ENCODE results near the gene PIK3C2G.

Gene PIK3C2G

GRCh38 chr12:18389820-18390219 is 128.5 kb downstream of the PIK3C2G start:
- Mint-ChIP-seq H3K9me3 (peaks cover 12% of the 10 kb centered on the region), H3K27ac (no peak overlapping the region), H3K4me1 (ENCODE audit: low read depth) (no peaks in the 10 kb centered on the region), H3K4me3 (no peak overlapping the region), H3K27me3 (no peaks in the 10 kb centered on the region), H3K36me3 (ENCODE audit: low read depth) (no peaks in the 10 kb centered on the region)
- DNase-seq: no peak

GRCh38 chr12:18391151-18391550 is 129.8 kb downstream of the PIK3C2G start:
- no peaks in the 10 kb centered on the region for H3K4me1 Mint-ChIP-seq (ENCODE audit: low read depth)
- peaks cover 9% of the 10 kb centered on the region for H3K9me3 Mint-ChIP-seq
- no peak for DNase-seq
- H3K36me3 Mint-ChIP-seq (ENCODE audit: low read depth): no peaks in the 10 kb centered on the region
- H3K27me3 Mint-ChIP-seq: no peaks in the 10 kb centered on the region
- H3K27ac Mint-ChIP-seq: no peak overlapping the region
- no peak overlapping the region for H3K4me3 Mint-ChIP-seq

GRCh38 chr12:18394742-18395141 is 133.4 kb downstream of the PIK3C2G start:
- no peaks in the 10 kb centered on the region for H3K36me3 Mint-ChIP-seq (ENCODE audit: low read depth)
- no peak overlapping the region for H3K4me3 Mint-ChIP-seq
- no peak for DNase-seq

GRCh38 chr12:18400186-18400585 is 138.9 kb downstream of the PIK3C2G start:
- Mint-ChIP-seq H3K27me3 (no peaks in the 10 kb centered on the region), H3K9me3 (peaks cover 4% of the 10 kb centered on the region), H3K36me3 (ENCODE audit: low read depth) (no peaks in the 10 kb centered on the region), H3K4me1 (ENCODE audit: low read depth) (no peaks in the 10 kb centered on the region), H3K4me3 (no peak overlapping the region), H3K27ac (no peak overlapping the region)
- DNase-seq: no peak

More at GRCh38 chr12:18394742-18395141, 133.4 kb downstream of the PIK3C2G start:
- no peaks in the 10 kb centered on the region for H3K4me1 Mint-ChIP-seq (ENCODE audit: low read depth)
- H3K27ac Mint-ChIP-seq: no peak overlapping the region
- H3K27me3 Mint-ChIP-seq: no peaks in the 10 kb centered on the region
- peaks cover 2% of the 10 kb centered on the region for H3K9me3 Mint-ChIP-seq

GRCh38 chr12:18402872-18403611 is 141.7 kb downstream of the PIK3C2G start:
- H3K9me3 Mint-ChIP-seq: peaks cover 13% of the 10 kb centered on the region
- DNase-seq: no peak
- H3K27me3 Mint-ChIP-seq: no peaks in the 10 kb centered on the region
- H3K4me1 Mint-ChIP-seq (ENCODE audit: low read depth): no peaks in the 10 kb centered on the region
- no peak overlapping the region for H3K27ac Mint-ChIP-seq
- H3K36me3 Mint-ChIP-seq (ENCODE audit: low read depth): no peaks in the 10 kb centered on the region
- no peak overlapping the region for H3K4me3 Mint-ChIP-seq

- Mint-ChIP-seq H3K9me3 (peaks cover 15% of the 10 kb centered on the region), H3K4me1 (ENCODE audit: low read depth) (no peaks in the 10 kb centered on the region), H3K36me3 (ENCODE audit: low read depth) (no peaks in the 10 kb centered on the region), H3K27ac (no peak overlapping the region), H3K4me3 (no peak overlapping the region), H3K27me3 (no peaks in the 10 kb centered on the region)
- no peak for DNase-seq
These were observed 150.1 kb downstream of the PIK3C2G start for GRCh38 chr12:18411453-18411852.

- Mint-ChIP-seq H3K4me1 (ENCODE audit: low read depth) (no peaks in the 10 kb centered on the region), H3K27ac (no peak overlapping the region), H3K27me3 (no peaks in the 10 kb centered on the region), H3K4me3 (no peak overlapping the region), H3K36me3 (ENCODE audit: low read depth) (no peaks in the 10 kb centered on the region), H3K9me3 (peaks cover 9% of the 10 kb centered on the region)
- no peak for DNase-seq
These were observed 153.4 kb downstream of the PIK3C2G start for GRCh38 chr12:18414671-18415070.

GRCh38 chr12:18415227-18415626 is 153.9 kb downstream of the PIK3C2G start:
- Mint-ChIP-seq H3K9me3 (peaks cover 8% of the 10 kb centered on the region), H3K27ac (no peak overlapping the region), H3K4me1 (ENCODE audit: low read depth) (no peaks in the 10 kb centered on the region), H3K36me3 (ENCODE audit: low read depth) (no peaks in the 10 kb centered on the region), H3K27me3 (no peaks in the 10 kb centered on the region), H3K4me3 (no peak overlapping the region)
- DNase-seq: no peak

- Mint-ChIP-seq H3K4me3 (no peak overlapping the region), H3K27ac (no peak overlapping the region), H3K9me3 (peaks cover 7% of the 10 kb centered on the region), H3K36me3 (ENCODE audit: low read depth) (no peaks in the 10 kb centered on the region), H3K4me1 (ENCODE audit: low read depth) (no peaks in the 10 kb centered on the region), H3K27me3 (no peaks in the 10 kb centered on the region)
- DNase-seq: no peak
These were observed 155.1 kb downstream of the PIK3C2G start for GRCh38 chr12:18416412-18416811.

GRCh38 chr12:18419311-18419710 is 158.0 kb downstream of the PIK3C2G start:
- H3K4me1 Mint-ChIP-seq (ENCODE audit: low read depth): no peaks in the 10 kb centered on the region
- DNase-seq: no peak
- no peak overlapping the region for H3K4me3 Mint-ChIP-seq
- no peak overlapping the region for H3K27ac Mint-ChIP-seq
- H3K27me3 Mint-ChIP-seq: no peaks in the 10 kb centered on the region
- no peaks in the 10 kb centered on the region for H3K9me3 Mint-ChIP-seq
- no peaks in the 10 kb centered on the region for H3K36me3 Mint-ChIP-seq (ENCODE audit: low read depth)

- no peak for DNase-seq
- no peak overlapping the region for H3K4me3 Mint-ChIP-seq
- no peaks in the 10 kb centered on the region for H3K27me3 Mint-ChIP-seq
- H3K27ac Mint-ChIP-seq: no peak overlapping the region
- peaks cover 3% of the 10 kb centered on the region for H3K9me3 Mint-ChIP-seq
- no peaks in the 10 kb centered on the region for H3K36me3 Mint-ChIP-seq (ENCODE audit: low read depth)
- H3K4me1 Mint-ChIP-seq (ENCODE audit: low read depth): no peaks in the 10 kb centered on the region
These were observed 160.5 kb downstream of the PIK3C2G start for GRCh38 chr12:18421867-18422266.

- Mint-ChIP-seq H3K4me3 (no peak overlapping the region), H3K9me3 (peaks cover 3% of the 10 kb centered on the region), H3K36me3 (ENCODE audit: low read depth) (no peaks in the 10 kb centered on the region), H3K4me1 (ENCODE audit: low read depth) (no peaks in the 10 kb centered on the region), H3K27ac (no peak overlapping the region), H3K27me3 (no peaks in the 10 kb centered on the region)
- DNase-seq: no peak
These were observed 161.6 kb downstream of the PIK3C2G start for GRCh38 chr12:18422871-18423270.

GRCh38 chr12:18424857-18425256 is 163.5 kb downstream of the PIK3C2G start:
- H3K4me3 Mint-ChIP-seq: no peak overlapping the region
- no peak for DNase-seq
- no peaks in the 10 kb centered on the region for H3K4me1 Mint-ChIP-seq (ENCODE audit: low read depth)
- H3K36me3 Mint-ChIP-seq (ENCODE audit: low read depth): no peaks in the 10 kb centered on the region
- no peaks in the 10 kb centered on the region for H3K27me3 Mint-ChIP-seq
- no peak overlapping the region for H3K27ac Mint-ChIP-seq
- H3K9me3 Mint-ChIP-seq: peaks cover 3% of the 10 kb centered on the region

GRCh38 chr12:18427520-18427919 is 166.2 kb downstream of the PIK3C2G start:
- H3K9me3 Mint-ChIP-seq: peaks cover 3% of the 10 kb centered on the region
- H3K27me3 Mint-ChIP-seq: no peaks in the 10 kb centered on the region
- no peak for DNase-seq
- no peaks in the 10 kb centered on the region for H3K36me3 Mint-ChIP-seq (ENCODE audit: low read depth)
- H3K4me3 Mint-ChIP-seq: no peak overlapping the region
- no peak overlapping the region for H3K27ac Mint-ChIP-seq
- no peaks in the 10 kb centered on the region for H3K4me1 Mint-ChIP-seq (ENCODE audit: low read depth)

- Mint-ChIP-seq H3K36me3 (ENCODE audit: low read depth) (no peaks in the 10 kb centered on the region), H3K27me3 (no peaks in the 10 kb centered on the region), H3K9me3 (peaks cover 3% of the 10 kb centered on the region), H3K27ac (no peak overlapping the region), H3K4me3 (no peak overlapping the region), H3K4me1 (ENCODE audit: low read depth) (no peaks in the 10 kb centered on the region)
- no peak for DNase-seq
These were observed 167.1 kb downstream of the PIK3C2G start for GRCh38 chr12:18428416-18428815.

GRCh38 chr12:18429366-18429765 is 168.0 kb downstream of the PIK3C2G start:
- Mint-ChIP-seq H3K27ac (no peak overlapping the region), H3K9me3 (peaks cover 3% of the 10 kb centered on the region), H3K4me3 (no peak overlapping the region), H3K36me3 (ENCODE audit: low read depth) (no peaks in the 10 kb centered on the region), H3K4me1 (ENCODE audit: low read depth) (no peaks in the 10 kb centered on the region), H3K27me3 (no peaks in the 10 kb centered on the region)
- DNase-seq: no peak
